ENCODE data around the gene ZBTB39.
"Not testable (repeated sequence)": the region's sequence is repeated elsewhere in the genome, so short reads cannot be mapped to it uniquely, and the experiment has no call there.

ZBTB39 gene

GRCh38 chr12:56987551-56988053 lies 18.7 kb downstream of the ZBTB39 start:
- peak overlapping the region in 1 of 21 experiments; percentile 29 for H3K27ac ChIP-seq
- no peak overlapping the region for H3K4me3 ChIP-seq

GRCh38 chr12:56987011-56987410 lies 19.3 kb downstream of the ZBTB39 start:
- H3K27ac ChIP-seq: peak overlapping the region in 2 of 21 experiments; percentile 17 to 29
- H3K4me3 ChIP-seq: no peak overlapping the region

GRCh38 chr12:56985714-56986113 lies 20.6 kb downstream of the ZBTB39 start:
- H3K27ac ChIP-seq: peak overlapping the region in 6 of 21 experiments; percentile 1 to 62 (median 42)
- H3K4me3 ChIP-seq: not testable (repeated sequence)

- Histone ChIP-seq H3K27ac (no peak overlapping the region), H3K4me3 (no peak overlapping the region)
Observed at GRCh38 chr12:56983386-56983785, 23.0 kb downstream of the ZBTB39 start.

- not testable (repeated sequence) for H3K4me3 ChIP-seq, H3K27ac ChIP-seq
Observed at GRCh38 chr12:56982578-56983236, 23.6 kb downstream of the ZBTB39 start.

GRCh38 chr12:56980941-56981530 lies 25.3 kb downstream of the ZBTB39 start:
- Histone ChIP-seq H3K4me3 (no peak overlapping the region), H3K27ac (peak overlapping the region in 2 of 21 experiments; percentile 18 to 30)

GRCh38 chr12:56980268-56980667 lies 26.1 kb downstream of the ZBTB39 start:
- H3K4me3 ChIP-seq: no peak overlapping the region
- H3K27ac ChIP-seq: peak overlapping the region in 1 of 21 experiments; percentile 18

- H3K27ac ChIP-seq: no peak overlapping the region
- H3K4me3 ChIP-seq: no peak overlapping the region
Observed at GRCh38 chr12:56979628-56980027, 26.7 kb downstream of the ZBTB39 start.

GRCh38 chr12:56978397-56979138 lies 27.8 kb downstream of the ZBTB39 start:
- Histone ChIP-seq H3K27ac (no peak overlapping the region), H3K4me3 (no peak overlapping the region)

- H3K27ac ChIP-seq, H3K4me3 ChIP-seq: not testable (repeated sequence)
Observed at GRCh38 chr12:56977361-56977760, 29.0 kb downstream of the ZBTB39 start.

GRCh38 chr12:56974224-56974623 lies 32.1 kb downstream of the ZBTB39 start:
- H3K27ac ChIP-seq, H3K4me3 ChIP-seq: not testable (repeated sequence)

- H3K27ac ChIP-seq, H3K4me3 ChIP-seq: not testable (repeated sequence)
Observed at GRCh38 chr12:56968910-56969309, 37.4 kb downstream of the ZBTB39 start.

- not testable (repeated sequence) for H3K27ac ChIP-seq, H3K4me3 ChIP-seq
Observed at GRCh38 chr12:56965997-56966642, 40.2 kb downstream of the ZBTB39 start.

- H3K27ac ChIP-seq, H3K4me3 ChIP-seq: not testable (repeated sequence)
Observed at GRCh38 chr12:56965124-56965523, 41.2 kb downstream of the ZBTB39 start.

GRCh38 chr12:56963557-56963956 lies 42.8 kb downstream of the ZBTB39 start:
- not testable (repeated sequence) for H3K27ac ChIP-seq, H3K4me3 ChIP-seq

- not testable (repeated sequence) for H3K4me3 ChIP-seq, H3K27ac ChIP-seq
Observed at GRCh38 chr12:56962247-56962646, 44.1 kb downstream of the ZBTB39 start.

- Histone ChIP-seq H3K27ac (peak overlapping the region in 1 of 21 experiments; percentile 6), H3K4me3 (no peak overlapping the region)
Observed at GRCh38 chr12:56958422-56958821, 47.9 kb downstream of the ZBTB39 start.

- peak within 1 kb of the TSS in 10 of 21 experiments; percentile 0 to 65 (median 43) for H3K27ac ChIP-seq
- H3K4me3 ChIP-seq: peak within 1 kb of the TSS in 4 of 7 experiments; percentile 2 to 20 (median 15)
Observed at GRCh38 chr12:56957229-56958052, 48.9 kb downstream of the ZBTB39 start, which contains the start of gene RDH16. Gene RDH16 (minus strand): TSS chr12:56957608. CDS start chr12:56957462, 146 bp downstream.

- Histone ChIP-seq H3K4me3 (peak overlapping the region in 1 of 7 experiments; percentile 3), H3K27ac (no peak overlapping the region)
Observed at GRCh38 chr12:56955631-56956256, 50.6 kb downstream of the ZBTB39 start.
